Thoracic aorta (tissue), 2 donors: ENCODE results near the gene CD109. TPM values are rescaled to one million over a fixed set of nuclear protein-coding genes. Genes with fewer than 3 reads are reported as not detected.

Experiments used
- ATAC-seq: fragments of 150-250 bp; one replicate; pipeline ENCODE4 v1.8.0; 2017; ENCODE audit warnings: low read depth; ENCODE audit not compliant: insufficient number of reproducible peaks, low FRiP score
- DNase-seq: peaks from one replicate; pipeline ENCODE4 v3.0.0-alpha.2; 2020; ENCODE audit warnings: low spot score
- H3K27ac ChIP-seq, 2 donors: fragments of 200-600 bp; sonication (generic); 1 replicate in 1 of 2; 2 replicates in 1 of 2; pipeline ENCODE4 v1.5.1; 2016; ENCODE audit warnings: mild to moderate bottlenecking in 2 of 2, moderate library complexity in 2 of 2
- H3K27me3 ChIP-seq: fragments of 200-600 bp; sonication (generic); replicated peaks from 2 replicates; pipeline ENCODE4 v1.6.0; 2016; ENCODE audit warnings: mild to moderate bottlenecking; ENCODE audit not compliant: insufficient read depth
- H3K36me3 ChIP-seq: fragments of 200-600 bp; sonication (generic); one replicate; pipeline ENCODE4 v1.5.1; 2016
- H3K4me1 ChIP-seq, 2 donors: fragments of 200-600 bp; sonication (generic); 1 replicate in 1 of 2; 2 replicates in 1 of 2; pipeline versions ENCODE4 v1.5.1 to v1.6.0; 2016; ENCODE audit warnings: low read depth in 2 of 2, mild to moderate bottlenecking in 1 of 2; ENCODE audit not compliant: control insufficient read depth in 1 of 2
- H3K4me3 ChIP-seq: fragments of 200-600 bp; sonication (generic); 2 replicates; pipeline ENCODE4 v1.5.1; 2016; ENCODE audit warnings: mild to moderate bottlenecking
- H3K9me3 ChIP-seq: fragments of 200-600 bp; sonication (generic); 2 replicates; pipeline ENCODE4 v1.5.1; 2016
- total RNA-seq, 2 donors: library from RNA; depleted of rRNA; stranded (reverse); fragments of >200 nt; gene quantifications; one replicate each; pipeline versions ENCODE4 v1.1.0 to v1.2.3, GENCODE V29; 2016
- TF ChIP-seq, protein P1 (sequence below): fragments of 200-600 bp; sonication (generic); IDR thresholded peaks from one replicate; pipeline ENCODE4 v1.5.1; 2019; ENCODE audit warnings: antibody characterized with exemption

CD109 gene
- total RNA-seq, 2 donors from 2014 or later: 12.6 to 21.3 TPM

DNA sequence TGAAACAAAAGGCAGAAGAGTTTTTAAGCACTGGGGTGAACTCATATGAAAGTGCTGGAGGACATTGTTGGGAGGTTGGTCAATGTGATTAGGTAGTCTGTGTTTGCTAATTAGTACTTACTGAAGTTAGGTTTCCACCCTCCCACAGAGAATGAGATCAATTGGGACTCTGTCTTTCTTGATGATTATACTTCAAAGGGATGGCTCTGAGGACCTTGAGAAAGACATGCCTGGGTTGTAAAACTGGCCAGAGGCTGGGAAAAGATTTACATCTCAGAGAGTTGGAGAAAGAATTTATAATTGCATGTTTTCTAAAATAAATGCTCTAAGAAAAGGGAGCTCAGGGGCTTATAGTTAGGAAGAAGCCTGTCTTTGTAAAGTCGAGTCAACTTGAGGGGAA is 74.0 kb downstream of the CD109 start:
- H3K27me3 ChIP-seq: no peaks in the 10 kb centered on the region
- H3K9me3 ChIP-seq: no peaks in the 10 kb centered on the region
- no peak for DNase-seq
- H3K4me1 ChIP-seq: peaks cover 0 to 4% of the 10 kb centered on the region in 2 donors
- no peak overlapping the region for H3K27ac ChIP-seq
- no peak overlapping the region for H3K4me3 ChIP-seq
- peaks cover 12% of the 10 kb centered on the region for H3K36me3 ChIP-seq
- TF ChIP-seq, protein P1, sequence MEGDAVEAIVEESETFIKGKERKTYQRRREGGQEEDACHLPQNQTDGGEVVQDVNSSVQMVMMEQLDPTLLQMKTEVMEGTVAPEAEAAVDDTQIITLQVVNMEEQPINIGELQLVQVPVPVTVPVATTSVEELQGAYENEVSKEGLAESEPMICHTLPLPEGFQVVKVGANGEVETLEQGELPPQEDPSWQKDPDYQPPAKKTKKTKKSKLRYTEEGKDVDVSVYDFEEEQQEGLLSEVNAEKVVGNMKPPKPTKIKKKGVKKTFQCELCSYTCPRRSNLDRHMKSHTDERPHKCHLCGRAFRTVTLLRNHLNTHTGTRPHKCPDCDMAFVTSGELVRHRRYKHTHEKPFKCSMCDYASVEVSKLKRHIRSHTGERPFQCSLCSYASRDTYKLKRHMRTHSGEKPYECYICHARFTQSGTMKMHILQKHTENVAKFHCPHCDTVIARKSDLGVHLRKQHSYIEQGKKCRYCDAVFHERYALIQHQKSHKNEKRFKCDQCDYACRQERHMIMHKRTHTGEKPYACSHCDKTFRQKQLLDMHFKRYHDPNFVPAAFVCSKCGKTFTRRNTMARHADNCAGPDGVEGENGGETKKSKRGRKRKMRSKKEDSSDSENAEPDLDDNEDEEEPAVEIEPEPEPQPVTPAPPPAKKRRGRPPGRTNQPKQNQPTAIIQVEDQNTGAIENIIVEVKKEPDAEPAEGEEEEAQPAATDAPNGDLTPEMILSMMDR: no peak
- ATAC-seq: no peak

DNA sequence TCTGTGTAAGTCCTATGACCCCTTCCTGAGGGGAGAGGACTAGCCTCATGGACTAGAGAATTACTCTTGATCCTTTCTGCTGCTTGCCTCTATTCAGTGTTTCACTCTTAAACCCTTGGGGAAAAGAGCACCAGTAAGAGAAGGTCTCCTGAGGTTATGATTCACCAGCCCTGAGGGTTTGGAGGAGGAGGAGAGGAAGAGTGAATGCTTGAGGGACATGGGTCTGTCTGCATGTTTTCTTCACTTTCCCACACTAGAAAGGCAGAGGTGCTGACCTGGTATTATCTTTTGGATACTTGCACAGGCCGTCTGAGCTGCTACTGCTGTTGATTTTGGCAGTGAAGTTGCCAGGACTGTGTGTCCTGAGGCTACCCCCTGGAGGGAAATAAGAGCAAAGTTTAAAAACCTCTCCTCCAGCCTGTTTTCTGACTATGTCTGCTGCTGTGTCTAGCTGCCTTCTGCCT is 78.3 kb downstream of the CD109 start:
- H3K27me3 ChIP-seq: no peaks in the 10 kb centered on the region
- H3K4me1 ChIP-seq: peaks cover 0 to 4% of the 10 kb centered on the region in 2 donors
- TF ChIP-seq, protein P1: no peak
- no peak overlapping the region for H3K27ac ChIP-seq
- no peak for ATAC-seq
- H3K9me3 ChIP-seq: no peaks in the 10 kb centered on the region
- peaks cover 5% of the 10 kb centered on the region for H3K36me3 ChIP-seq
- no peak overlapping the region for H3K4me3 ChIP-seq
- DNase-seq: no peak

DNA sequence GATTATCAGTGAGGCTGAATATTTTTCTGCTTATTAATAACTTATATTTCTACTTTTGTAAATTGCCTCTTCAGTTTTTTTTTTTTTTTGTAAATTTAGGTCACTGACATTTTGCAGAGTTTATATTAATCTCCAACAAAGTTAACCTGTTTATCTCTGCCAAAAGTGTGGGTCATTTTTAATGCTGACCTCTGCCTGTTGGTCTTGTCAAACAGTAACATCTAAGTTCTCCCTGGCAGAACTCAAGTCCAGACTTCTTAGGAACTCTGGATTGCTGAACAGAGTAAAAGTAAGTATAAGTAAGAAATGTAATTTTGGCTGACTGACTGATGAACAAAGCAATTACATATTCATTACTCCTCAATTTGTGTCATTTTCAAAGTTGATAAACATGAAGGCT is 83.9 kb downstream of the CD109 start:
- DNase-seq: no peak
- Histone ChIP-seq H3K9me3 (no peaks in the 10 kb centered on the region), H3K27ac (no peak overlapping the region), H3K4me3 (no peak overlapping the region), H3K27me3 (no peaks in the 10 kb centered on the region), H3K36me3 (no peaks in the 10 kb centered on the region), H3K4me1 (no peaks in the 10 kb centered on the region)
- no peak for ATAC-seq
- TF ChIP-seq, protein P1: no peak

DNA sequence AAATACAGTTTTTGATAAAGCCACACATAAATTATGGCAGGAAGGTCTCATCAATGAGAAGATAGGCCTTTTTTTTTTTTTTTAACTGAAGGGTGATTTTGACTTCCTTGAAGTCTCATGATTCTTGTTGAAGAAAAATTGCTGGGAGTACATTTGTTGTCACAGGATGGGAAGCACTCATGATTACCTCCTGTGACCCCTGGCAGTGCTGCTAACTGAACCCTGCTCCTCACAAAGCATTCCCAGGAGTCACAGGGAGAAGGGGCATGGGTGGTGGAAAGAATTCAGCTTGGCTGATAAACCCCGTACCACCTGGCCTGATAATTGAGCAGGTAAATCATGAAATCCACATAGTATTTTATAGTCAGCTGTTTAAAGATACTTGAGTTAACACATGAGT is 86.9 kb downstream of the CD109 start:
- Histone ChIP-seq H3K27ac (no peak overlapping the region), H3K27me3 (no peaks in the 10 kb centered on the region), H3K36me3 (no peaks in the 10 kb centered on the region), H3K4me1 (no peaks in the 10 kb centered on the region), H3K4me3 (no peak overlapping the region), H3K9me3 (no peaks in the 10 kb centered on the region)
- TF ChIP-seq, protein P1: no peak
- ATAC-seq: no peak
- no peak for DNase-seq

DNA sequence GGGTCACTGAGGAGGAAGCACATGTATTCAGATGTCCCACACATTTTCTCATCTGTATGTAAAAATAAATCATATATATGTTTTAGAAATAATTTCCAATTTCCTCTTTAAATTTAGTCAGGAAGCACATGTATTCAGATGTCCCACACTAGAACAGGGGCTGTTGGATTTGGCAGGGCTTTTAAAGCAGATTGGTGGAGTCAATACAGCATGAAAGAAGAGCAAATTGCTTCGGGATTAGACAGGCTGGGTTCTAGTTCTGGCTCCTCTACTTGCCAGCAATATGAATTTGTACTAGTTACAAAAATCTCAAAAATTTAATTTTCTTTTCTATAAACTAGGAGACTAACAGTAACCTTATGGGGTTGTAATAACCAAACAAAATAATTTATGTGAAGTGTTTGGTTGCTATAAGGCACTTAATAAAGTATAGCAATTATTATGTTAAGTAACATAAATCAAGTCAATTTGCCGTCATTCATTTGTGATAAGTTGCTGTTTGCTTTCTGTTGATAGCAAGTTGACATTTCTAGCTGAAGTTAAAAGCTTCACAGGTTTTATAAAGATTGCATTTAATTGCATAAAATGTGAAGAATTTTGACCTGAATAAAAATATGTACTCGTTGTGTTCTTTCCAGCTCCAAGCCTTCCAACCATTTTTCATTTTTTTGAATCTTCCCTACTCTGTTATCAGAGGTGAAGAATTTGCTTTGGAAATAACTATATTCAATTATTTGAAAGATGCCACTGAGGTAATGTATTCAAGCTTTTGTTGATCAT is 88.9 kb downstream of the CD109 start:
- H3K4me1 ChIP-seq: no peaks in the 10 kb centered on the region
- TF ChIP-seq, protein P1: no peak
- ATAC-seq: no peak
- no peaks in the 10 kb centered on the region for H3K27me3 ChIP-seq
- H3K9me3 ChIP-seq: no peaks in the 10 kb centered on the region
- no peaks in the 10 kb centered on the region for H3K36me3 ChIP-seq
- H3K4me3 ChIP-seq: no peak overlapping the region
- no peak for DNase-seq
- H3K27ac ChIP-seq: no peak overlapping the region
